HG03175 (cell line): ENCODE data around the gene NDUFA13.

Source experiments
- ATAC-seq: cut with Tn5 transposase; IDR thresholded peaks from one replicate; pipeline ENCODE4 v1.9.1; 2021; ENCODE audit warnings: mild to moderate bottlenecking, moderate library complexity; ENCODE audit not compliant: unreplicated experiment

The NDUFA13 gene

DNA sequence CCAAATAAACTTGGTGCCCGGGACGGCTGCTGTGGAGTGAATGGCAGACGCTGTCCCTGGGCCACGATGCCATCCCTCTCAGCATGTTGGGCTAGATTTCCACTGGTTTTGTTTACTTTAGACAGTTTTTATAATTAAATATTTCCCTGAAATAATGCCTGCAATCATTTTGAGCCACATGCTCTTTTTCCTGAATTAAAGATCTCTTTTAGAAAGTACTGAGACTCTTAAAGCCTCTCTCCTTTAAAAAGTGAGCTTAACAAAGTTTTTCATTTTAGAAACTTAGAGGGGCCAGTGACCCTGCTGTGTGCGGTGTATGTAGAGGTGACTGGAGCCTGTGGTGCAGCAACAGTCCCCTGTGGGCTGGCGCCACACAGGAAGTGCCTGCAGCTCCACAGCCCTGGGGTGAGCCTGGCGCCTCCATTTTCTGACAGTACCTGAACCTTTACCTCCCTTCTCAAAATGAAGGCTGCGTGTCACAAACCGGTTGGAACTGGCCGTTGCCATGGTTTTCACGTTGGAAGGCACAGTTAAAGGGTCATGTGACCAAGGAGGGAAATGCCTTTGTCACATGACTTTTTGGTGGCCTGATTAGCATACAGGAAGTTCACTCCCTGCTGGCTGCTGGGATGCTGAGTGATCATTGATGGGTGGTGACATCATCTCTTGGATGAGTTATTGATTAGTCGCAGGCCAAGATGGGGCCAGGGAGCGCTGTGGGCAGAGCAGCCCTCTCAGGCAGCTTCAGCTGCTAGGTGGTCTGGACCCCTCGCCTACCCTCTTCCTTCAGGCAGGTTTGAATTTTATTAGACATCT, 26.9 kb upstream of the NDUFA13 start:
- ATAC-seq: peak; percentile 73

DNA sequence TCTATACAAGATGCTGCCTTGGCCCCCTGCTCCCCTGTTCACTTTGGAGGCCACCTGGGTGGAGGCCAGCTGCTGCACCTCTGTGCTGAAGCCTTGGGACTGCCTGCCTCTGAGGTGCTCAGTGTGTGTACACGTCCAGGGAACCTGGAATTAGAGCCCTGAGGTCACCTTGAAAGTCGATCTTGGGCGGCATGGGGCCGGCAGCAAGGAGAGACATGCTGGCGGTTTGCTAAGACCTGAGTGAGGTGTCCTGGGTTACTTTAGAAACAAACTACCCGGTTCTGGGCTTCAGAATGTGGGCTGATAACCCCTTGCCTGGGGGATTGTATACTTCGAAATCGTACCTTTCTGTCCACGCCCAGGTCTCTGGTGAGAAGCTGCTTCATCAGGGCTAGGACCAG, 26.2 kb upstream of the NDUFA13 start:
- no peak for ATAC-seq

- no peak for ATAC-seq
Measured at GRCh38 chr19:19490214-19490968, 25.6 kb upstream of the NDUFA13 start.

GRCh38 chr19:19491321-19492025, 24.6 kb upstream of the NDUFA13 start:
- ATAC-seq: no peak

- no peak for ATAC-seq
Measured at GRCh38 chr19:19492026-19492610, 23.9 kb upstream of the NDUFA13 start.

- no peak for ATAC-seq
Measured at GRCh38 chr19:19493841-19494546, 22.0 kb upstream of the NDUFA13 start.

- no peak for ATAC-seq
Measured at GRCh38 chr19:19495614-19496603, 20.1 kb upstream of the NDUFA13 start.

DNA sequence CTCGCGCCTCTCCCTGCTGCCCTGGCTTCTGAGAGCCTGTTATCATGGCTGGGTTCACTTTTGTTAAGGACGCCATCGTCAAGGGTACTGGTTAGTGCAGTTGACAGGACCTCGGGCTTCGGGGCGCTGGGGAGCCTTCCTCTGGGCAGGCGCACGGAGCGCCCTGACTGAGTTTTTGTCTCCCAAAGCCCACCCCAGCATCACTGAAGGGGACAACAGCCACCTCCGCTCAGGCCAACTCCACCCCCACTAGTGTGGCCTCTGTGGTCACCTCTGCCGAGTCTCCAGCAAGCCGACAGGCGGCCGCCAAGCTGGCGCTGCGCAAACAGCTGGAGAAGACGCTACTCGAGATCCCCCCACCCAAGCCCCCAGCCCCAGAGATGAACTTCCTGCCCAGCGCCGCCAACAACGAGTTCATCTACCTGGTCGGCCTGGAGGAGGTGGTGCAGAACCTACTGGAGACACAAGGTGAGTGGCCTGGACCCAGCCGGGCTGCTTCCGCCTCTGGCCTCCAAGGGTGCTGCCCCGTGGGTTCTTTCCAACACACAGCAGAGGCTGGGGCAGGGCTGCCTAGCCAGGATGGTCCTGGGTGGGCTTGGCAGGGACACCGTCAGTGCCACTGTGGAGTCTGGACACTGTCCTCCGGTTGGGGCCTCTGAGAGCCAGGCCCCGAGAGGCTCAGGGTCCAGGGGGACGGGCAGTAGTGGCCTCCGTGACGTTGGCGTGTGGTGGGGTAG, 17.6 kb upstream of the NDUFA13 start:
- ATAC-seq: no peak

- ATAC-seq: no peak
Measured at GRCh38 chr19:19499272-19499995, 16.6 kb upstream of the NDUFA13 start.

GRCh38 chr19:19500975-19501644, 14.9 kb upstream of the NDUFA13 start:
- ATAC-seq: no peak

GRCh38 chr19:19501798-19502197, 14.2 kb upstream of the NDUFA13 start:
- no peak for ATAC-seq

DNA sequence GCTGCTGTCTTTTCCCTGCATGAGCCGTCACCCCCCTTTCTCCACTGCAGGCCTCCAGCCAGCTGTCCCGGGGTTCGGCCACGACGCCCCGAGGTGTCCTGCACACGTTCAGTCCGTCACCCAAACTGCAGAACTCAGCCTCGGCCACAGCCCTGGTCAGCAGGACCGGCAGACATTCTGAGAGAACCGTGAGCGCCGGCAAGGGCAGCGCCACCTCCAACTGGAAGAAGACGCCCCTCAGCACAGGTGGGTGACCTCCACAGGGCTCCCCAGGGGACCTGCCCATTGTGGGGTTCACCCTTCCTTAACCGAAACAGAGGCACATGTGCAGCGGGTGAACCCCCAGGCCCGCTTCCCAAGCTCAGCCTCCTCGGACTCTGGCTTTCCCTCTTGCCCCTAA, 13.7 kb upstream of the NDUFA13 start:
- ATAC-seq: no peak

GRCh38 chr19:19502808-19503602, 13.0 kb upstream of the NDUFA13 start:
- no peak for ATAC-seq

DNA sequence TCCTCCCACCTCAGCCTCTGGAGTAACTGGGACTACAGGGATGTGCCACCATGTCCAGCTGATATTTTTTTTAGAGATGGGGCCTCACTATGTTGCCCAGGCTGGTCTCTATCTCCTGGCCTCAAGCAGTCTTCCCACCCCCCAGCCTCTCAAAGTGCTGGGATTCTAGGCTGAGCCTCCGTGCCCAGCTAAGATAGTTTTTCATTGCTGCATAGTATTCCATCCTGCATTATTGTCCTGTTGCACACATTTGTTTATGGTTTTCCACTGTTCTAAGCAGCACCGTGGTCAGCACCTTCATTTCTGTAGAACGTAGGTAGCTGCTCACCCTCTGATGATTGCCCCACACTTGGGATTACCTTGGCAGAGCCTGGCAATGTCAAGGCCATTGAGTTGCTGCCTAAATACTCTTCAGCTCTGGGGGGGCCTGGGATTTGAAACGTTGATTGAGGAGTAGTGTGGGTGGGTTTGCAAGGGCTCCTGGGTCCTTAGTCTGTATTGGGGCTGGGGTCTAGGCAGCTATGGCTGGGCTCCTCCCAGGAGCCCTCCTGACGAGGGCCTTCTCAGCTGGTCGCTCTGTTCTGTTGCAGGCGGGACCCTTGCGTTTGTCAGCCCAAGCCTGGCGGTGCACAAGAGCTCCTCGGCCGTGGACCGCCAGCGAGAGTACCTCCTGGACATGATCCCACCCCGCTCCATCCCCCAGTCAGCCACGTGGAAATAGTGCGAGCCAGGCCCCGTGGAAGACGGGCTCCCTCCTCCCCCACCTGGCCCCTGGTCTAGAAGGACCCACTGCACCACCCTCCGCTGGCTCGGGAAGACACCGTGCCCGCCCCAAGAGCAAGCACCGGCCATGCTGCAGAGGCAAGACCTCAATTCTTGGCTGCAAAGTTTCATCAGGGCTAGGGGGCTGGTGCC, 11.0 kb upstream of the NDUFA13 start:
- ATAC-seq: no peak

DNA sequence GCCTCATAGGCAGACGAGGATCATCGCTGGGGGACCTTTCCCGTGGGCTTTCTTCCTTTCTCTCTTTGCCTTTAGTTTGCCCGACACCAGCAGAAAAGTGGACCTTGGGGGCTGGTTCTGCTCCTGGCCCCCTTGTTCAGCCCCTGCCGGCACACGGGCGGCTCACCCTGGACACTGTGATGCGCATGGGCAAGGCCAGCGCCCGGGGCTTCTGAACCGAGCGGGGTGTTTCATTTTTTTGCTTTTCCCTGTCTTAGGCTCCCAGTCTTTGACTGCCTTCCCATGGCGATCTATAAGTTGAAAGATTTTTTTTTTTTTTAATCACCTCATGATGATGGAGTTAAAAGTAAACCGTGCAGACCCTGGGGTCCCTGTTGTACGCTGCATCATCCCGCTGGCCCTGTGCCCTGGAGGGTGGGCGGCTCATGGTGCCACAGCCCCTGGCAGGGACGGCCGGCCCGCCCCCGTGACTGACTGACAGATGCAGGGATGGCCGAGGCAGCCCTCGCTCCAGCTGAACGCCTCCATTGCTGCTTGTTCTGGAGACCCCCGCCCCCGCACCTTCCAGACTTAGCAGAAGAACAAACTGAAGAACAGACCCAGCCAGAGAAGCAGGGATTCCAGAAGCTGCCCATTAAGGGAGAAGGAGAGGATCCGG, 10.2 kb upstream of the NDUFA13 start:
- ATAC-seq: no peak
